ENCODE data around the gene MYADM.

GRCh38 chr19:53904909-53905308 is 37.2 kb downstream of the MYADM start:
- TF ChIP-seq CTCF (IDR thresholded peaks at IDR 0.05), result no peak
- TF ChIP-seq POLR2A (IDR thresholded peaks at IDR 0.05), result no peak

Measured in lower leg skin (tissue), 3 donors.